HepG2 (cell line): ENCODE data around the gene NEK5. TPM values are rescaled to one million over a fixed set of nuclear protein-coding genes. Genes with fewer than 3 reads are reported as not detected.

Experiments used
- ATAC-seq: fragments of 200-7000 bp; cut with Tn5 transposase; 3 replicates; pipeline ENCODE4 v1.9.1; 2020; ENCODE audit warnings: mild to moderate bottlenecking, moderate library complexity
- BruUV-seq: library from RNA; stranded (reverse); fragments of 400-500 nt; replicated peaks from 2 replicates; lab custom pipeline; 2021; lab: Mats Ljungman, UMichigan
- CTCF ChIA-PET: fragments of 300-600 bp; formaldehyde crosslinking; extraction: SDS; loops from one replicate; lab custom pipeline; 2021; ENCODE audit warnings: low total read pairs, inconsistent platforms, low intra/inter-chr PET ratio; lab: Yijun Ruan, JAX
- POLR2A ChIA-PET: fragments of 350-600 bp; sonication (Branson Sonifier 250); formaldehyde crosslinking; loops from one replicate; lab custom pipeline; 2020; ENCODE audit warnings: antibody characterized with exemption, inconsistent platforms; lab: Yijun Ruan, JAX
- DNase-seq: peaks from one replicate; pipeline ENCODE4 v3.0.0-alpha.2; 2015; ENCODE audit warnings: low spot score
- FAIRE-seq: peaks from 3 replicates; lab custom pipeline; 2011; peaks lifted over from hg19 to GRCh38; lab: Jason Lieb, UNC
- H2AFZ ChIP-seq: one replicate; pipeline ENCODE4 v1.6.1; 2011; ENCODE audit warnings: low read length, inconsistent platforms
- H3K27ac ChIP-seq: fragments of 300-600 bp; 3 replicates; pipeline ENCODE4 v1.8.0; 2011; ENCODE audit warnings: mixed run types, mild to moderate bottlenecking, mixed read lengths, low read length, inconsistent platforms; ENCODE audit not compliant: insufficient read depth; ENCODE audit errors: extremely low read length
- H3K27me3 ChIP-seq, 2 experiments: fragments of 200-600 bp in 1 of 2; 2 replicates in 1 of 2; 3 replicates in 1 of 2; pipeline versions ENCODE4 v1.6.0 to v1.8.0; 2011; ENCODE audit warnings: low read length in 2 of 2, mild to moderate bottlenecking in 2 of 2, moderate library complexity in 2 of 2, inconsistent platforms in 1 of 2; ENCODE audit not compliant: insufficient read depth in 2 of 2, control insufficient read depth in 1 of 2
- H3K36me3 ChIP-seq, 2 experiments: fragments of 200-600 bp in 1 of 2; replicated peaks in 1 of 2; 2 replicates in 1 of 2; 3 replicates in 1 of 2; pipeline versions ENCODE4 v1.5.1 to v1.8.0; 2011; ENCODE audit warnings: low read length in 2 of 2, inconsistent platforms in 1 of 2; ENCODE audit not compliant: insufficient read depth in 2 of 2, control insufficient read depth in 1 of 2
- H3K4me1 ChIP-seq: 2 replicates; pipeline ENCODE4 v1.5.1; 2012; ENCODE audit warnings: low read length, inconsistent platforms; ENCODE audit not compliant: insufficient read depth
- H3K4me2 ChIP-seq: 2 replicates; pipeline ENCODE4 v1.6.0; 2011; ENCODE audit warnings: low read depth, low read length, inconsistent platforms
- H3K4me3 ChIP-seq, 3 experiments: fragments of 200-600 bp in 1 of 3; sonication (generic), shearing (Covaris generic) in 1 of 3; replicated peaks in 1 of 3; 2 replicates each; pipeline ENCODE4 v1.5.1; 2011 to 2016; ENCODE audit warnings: low read length in 3 of 3, inconsistent platforms in 2 of 3, low read depth in 2 of 3, mild to moderate bottlenecking in 2 of 3, control low read depth in 1 of 3, mixed read lengths in 1 of 3; ENCODE audit not compliant: insufficient read depth in 1 of 3
- H3K79me2 ChIP-seq: one replicate; pipeline ENCODE4 v1.6.1; 2011; ENCODE audit warnings: low read length, inconsistent platforms; ENCODE audit not compliant: insufficient read depth
- H3K9ac ChIP-seq: 2 replicates; pipeline ENCODE4 v1.6.0; 2011; ENCODE audit warnings: mild to moderate bottlenecking, low read depth, low read length, inconsistent platforms; ENCODE audit not compliant: insufficient read depth
- H3K9me3 ChIP-seq: 2 replicates; pipeline ENCODE4 v1.5.1; 2012; ENCODE audit warnings: mild to moderate bottlenecking, low read length
- H4K20me1 ChIP-seq: 2 replicates; pipeline ENCODE4 v1.6.0; 2011; ENCODE audit warnings: inconsistent platforms, mild to moderate bottlenecking, low read length, moderate library complexity; ENCODE audit not compliant: insufficient read depth
- IRF9 ChIP-seq: sonication (generic); formaldehyde crosslinking; IDR thresholded peaks from 2 replicates; pipeline ENCODE4 v1.8.0; 2022; ENCODE audit warnings: missing genetic modification reagents, mild to moderate bottlenecking, borderline replicate concordance
- PHF21A ChIP-seq: sonication (generic); formaldehyde crosslinking; IDR thresholded peaks from 2 replicates; pipeline ENCODE4 v1.5.0; 2020; ENCODE audit warnings: mild to moderate bottlenecking, missing genetic modification reagents
- ZNF709 ChIP-seq: sonication (generic); formaldehyde crosslinking; IDR thresholded peaks from 2 replicates; pipeline ENCODE4 v1.5.0; 2020; ENCODE audit warnings: mild to moderate bottlenecking, missing genetic modification reagents
- ZNF761 ChIP-seq: sonication (generic); formaldehyde crosslinking; conservative IDR thresholded peaks from 2 replicates; pipeline ENCODE4 v1.4.0; 2020; ENCODE audit warnings: mild to moderate bottlenecking, missing genetic modification reagents
- WGBS: methylation state at CpG from one replicate; pipeline ENCODE4 v1.1.6; 2017; ENCODE audit warnings: low lambda C conversion rate; 5-methylcytosine and 5-hydroxymethylcytosine counted together
- in situ Hi-C: cut with HindIII; loops from 2 replicates; pipeline ENCODE4 v1.10.0; 2017; ENCODE audit warnings: low pct_unique_long_range_greater_than_20kb; ENCODE audit not compliant: extremely low pct_ligation_motif_present
- intact Hi-C: fragments of 100-400 bp; cut with micrococcal nuclease; formaldehyde crosslinking; loops from one replicate; pipeline ENCODE4 v1.10.0; 2022; ENCODE audit not compliant: unreplicated experiment
- polyA plus RNA-seq, 8 experiments: library from polyadenylated mRNA; depleted of rRNA in 3 of 8; stranded (reverse) in 7 of 8; unstranded in 1 of 8; fragments of >200 nt; fragmentation: Illumina TruSeq in 4 of 8; extraction: Trizol in 4 of 8; gene quantifications; 2 replicates each; pipeline versions ENCODE4 v1.2.1 to v1.2.3, GENCODE V29; 2011 to 2016; ENCODE audit warnings: low read depth in 4 of 8, missing spikeins in 1 of 8, mixed read lengths in 1 of 8; ENCODE audit not compliant: insufficient read depth in 1 of 8
- total RNA-seq, 5 experiments: library from RNA; depleted of rRNA; stranded (reverse); fragments of >200 nt; fragmentation: Illumina TruSeq; extraction: Trizol; gene quantifications; 2 replicates each; pipeline ENCODE4 v1.2.3, GENCODE V29; 2016; ENCODE audit warnings: low read depth in 1 of 5

NEK5 gene
- total and polyA plus RNA-seq, 2 of the 13 experiments (the other 11 are each of a cell fraction or from before 2014, with no cell fraction given), result 0.12 to 0.22 TPM

- in situ Hi-C loops, result loop anchor here (25.0 kb wide), 1 partner anchor 456 kb away; the partner anchor contains the start of genes CKAP2 and VPS36
- CTCF ChIA-PET, result no interaction called here
- intact Hi-C loops, result no loop called here
- Histone ChIP-seq H3K4me2 (peak overlapping the region; percentile 82), H3K9ac (no peak overlapping the region), H2AFZ (no peak overlapping the region), H3K4me1 (peaks cover 90% of the 10 kb centered on the region), H3K27ac (peak overlapping the region; percentile 56), H3K27me3 (no peaks in the 10 kb centered on the region; a peak in 1 of 5 replicates), H4K20me1 (peaks cover 37% of the 10 kb centered on the region), H3K36me3 (peaks cover 0 to 5% of the 10 kb centered on the region in 2 experiments; a peak in 1 of 5 replicates), H3K4me3 (peak overlapping the region in 1 of 3 experiments; percentile 51; a peak in 1 of 6 replicates), H3K9me3 (no peaks in the 10 kb centered on the region), H3K79me2 (peaks cover 96% of the 10 kb centered on the region)
- BruUV-seq, result no TSS peak
- ATAC-seq (no peak), FAIRE-seq (no peak), DNase-seq (no peak)
- WGBS, result 95% methylated on average over 13 of the region's 13 CpGs
- TF ChIP-seq IRF9 (CRISPR knock-in tag), result no peak
- 0 out of 2 replicates have a peak, but pooled peaks have one; percentile 33 for TF ChIP-seq ZNF709 (CRISPR knock-in tag)
- peak; percentile 97 for TF ChIP-seq ZNF761 (CRISPR knock-in tag)
- TF ChIP-seq PHF21A, result peak; percentile 5; the same call in 1 of the 2 replicates
- POLR2A ChIA-PET, result interaction anchor here (0.6 to 1.3 kb wide), 2 partner anchors 18 to 61 kb away, joined by 3 read pairs; partner anchors contain the start of gene UTP14C
These were observed 122.9 kb downstream of the NEK5 start for GRCh38 chr13:52005841-52006522.
